Duodenal mucosa (tissue), 2 donors: ENCODE data around the gene GALNT18.

ENCODE experiments used
- H3K27ac ChIP-seq: one replicate; pipeline ENCODE4 v1.7.0; 2013; ENCODE audit warnings: low read depth, low read length
- H3K27me3 ChIP-seq, 2 donors: one replicate each; pipeline ENCODE4 v1.7.0; 2013; ENCODE audit warnings: low read length in 2 of 2, control low read depth in 1 of 2; ENCODE audit not compliant: insufficient read depth in 2 of 2, control insufficient read depth in 1 of 2
- H3K36me3 ChIP-seq, 2 donors: one replicate each; pipeline ENCODE4 v1.7.0; 2013; ENCODE audit warnings: low read length in 2 of 2, control low read depth in 1 of 2; ENCODE audit not compliant: insufficient read depth in 2 of 2, control insufficient read depth in 1 of 2
- H3K4me1 ChIP-seq, 2 donors: one replicate each; pipeline ENCODE4 v1.7.0; 2013; ENCODE audit warnings: low read length in 2 of 2, control low read depth in 1 of 2; ENCODE audit not compliant: insufficient read depth in 2 of 2, control insufficient read depth in 1 of 2
- H3K4me3 ChIP-seq, 2 donors: one replicate each; pipeline ENCODE4 v1.7.0; 2013; ENCODE audit warnings: low read length in 2 of 2, low read depth in 1 of 2
- H3K9ac ChIP-seq, 2 donors: one replicate each; pipeline ENCODE4 v1.7.0; 2013; ENCODE audit warnings: low read length in 2 of 2, low read depth in 1 of 2
- H3K9me3 ChIP-seq, 2 donors: one replicate each; pipeline ENCODE4 v1.7.0; 2013; ENCODE audit warnings: low read length in 2 of 2, control low read depth in 1 of 2; ENCODE audit not compliant: control insufficient read depth in 1 of 2

GALNT18 gene

DNA sequence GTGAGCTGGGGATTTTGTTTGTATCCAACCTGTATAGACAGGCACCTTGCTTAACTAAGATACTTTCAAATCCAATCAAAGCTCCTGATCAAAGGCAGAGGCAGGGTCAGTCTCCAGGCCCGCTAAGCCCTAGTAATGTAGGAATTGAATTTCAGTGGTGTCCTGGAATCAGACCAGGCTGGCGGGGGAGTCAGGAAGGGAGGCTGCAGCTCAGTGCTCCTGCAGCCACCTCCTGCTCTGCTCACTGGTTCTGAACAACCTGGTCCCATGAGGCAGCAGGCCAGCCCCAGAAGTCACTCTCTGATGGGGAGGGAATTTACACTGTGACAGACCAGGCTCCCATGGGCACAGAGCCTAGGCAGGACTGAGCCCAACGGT, 38.5 kb upstream of the GALNT18 start:
- no peak overlapping the region for H3K4me3 ChIP-seq
- no peaks in the 10 kb centered on the region for H3K9me3 ChIP-seq
- no peaks in the 10 kb centered on the region for H3K4me1 ChIP-seq
- H3K9ac ChIP-seq = no peak overlapping the region
- H3K27me3 ChIP-seq = peaks cover 3 to 17% of the 10 kb centered on the region in 2 donors
- no peaks in the 10 kb centered on the region for H3K36me3 ChIP-seq
- no peak overlapping the region for H3K27ac ChIP-seq

- Histone ChIP-seq H3K27me3 (peaks cover 3 to 14% of the 10 kb centered on the region in 2 donors), H3K36me3 (no peaks in the 10 kb centered on the region), H3K27ac (no peak overlapping the region), H3K4me1 (no peaks in the 10 kb centered on the region), H3K9ac (no peak overlapping the region), H3K9me3 (no peaks in the 10 kb centered on the region), H3K4me3 (no peak overlapping the region)
Measured at GRCh38 chr11:11659567-11660362, 38.0 kb upstream of the GALNT18 start.

DNA sequence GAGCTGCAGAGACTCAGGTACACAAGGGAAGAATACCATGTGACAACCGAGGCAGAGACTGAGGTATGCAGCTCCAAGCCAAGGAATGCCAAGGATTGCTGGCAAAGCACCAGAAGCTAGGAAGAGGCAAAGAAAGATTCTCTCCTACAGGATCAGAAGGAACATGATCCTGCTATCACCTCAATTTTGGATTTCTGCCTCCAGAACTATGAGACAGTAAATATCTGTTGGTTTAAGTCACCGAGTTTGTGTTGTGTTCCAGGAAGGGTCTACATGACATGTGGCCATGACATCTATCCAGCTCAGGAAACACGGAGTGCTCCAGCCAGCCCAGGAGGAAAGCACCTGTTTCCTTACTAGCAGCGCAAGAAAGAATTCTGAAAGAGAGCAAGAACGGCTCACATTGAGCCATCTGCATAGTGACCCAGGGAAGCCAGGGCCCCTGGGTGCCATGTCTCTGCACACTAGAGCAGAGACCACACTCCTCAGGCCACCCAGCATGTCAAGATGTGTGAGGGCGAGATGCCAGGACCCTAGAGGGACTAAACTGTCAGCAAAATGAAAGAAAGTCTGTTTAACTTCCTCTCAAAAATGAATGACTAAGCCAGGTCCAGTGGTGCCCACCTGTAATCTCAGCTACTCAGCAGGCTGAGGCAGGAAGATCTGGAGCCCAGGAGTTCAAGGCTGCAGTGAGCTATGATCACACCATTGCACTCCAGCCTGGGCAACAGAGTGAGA, 35.6 kb upstream of the GALNT18 start:
- Histone ChIP-seq H3K27ac (no peak overlapping the region), H3K36me3 (no peaks in the 10 kb centered on the region), H3K4me1 (no peaks in the 10 kb centered on the region), H3K27me3 (peaks cover 0 to 3% of the 10 kb centered on the region in 2 donors), H3K9ac (no peak overlapping the region), H3K4me3 (no peak overlapping the region), H3K9me3 (no peaks in the 10 kb centered on the region)

- Histone ChIP-seq H3K36me3 (no peaks in the 10 kb centered on the region), H3K4me3 (no peak overlapping the region), H3K9me3 (no peaks in the 10 kb centered on the region), H3K27ac (no peak overlapping the region), H3K4me1 (no peaks in the 10 kb centered on the region), H3K9ac (no peak overlapping the region), H3K27me3 (peaks cover 0 to 3% of the 10 kb centered on the region in 2 donors)
Measured at GRCh38 chr11:11641581-11641980, 19.8 kb upstream of the GALNT18 start.

DNA sequence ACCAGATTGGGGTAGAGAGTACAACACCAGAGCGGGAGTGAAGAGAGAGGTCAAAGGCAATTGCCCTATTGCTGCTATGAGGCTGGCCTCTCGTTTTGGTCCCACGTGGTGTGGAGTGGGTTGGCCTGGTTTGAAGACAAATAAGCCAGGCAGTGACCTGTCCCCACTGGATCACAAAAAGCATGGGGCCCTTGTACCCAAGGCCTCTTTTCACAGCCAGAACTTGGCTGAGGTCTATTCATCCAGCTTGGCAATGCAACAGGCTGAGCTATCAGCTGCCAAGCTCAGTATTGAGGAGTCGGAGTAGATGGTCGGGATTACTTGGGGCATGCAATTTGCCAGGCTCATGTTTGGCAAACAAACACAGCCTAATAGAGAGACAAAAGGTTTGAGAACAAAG, 19.2 kb upstream of the GALNT18 start:
- Histone ChIP-seq H3K36me3 (no peaks in the 10 kb centered on the region), H3K27ac (no peak overlapping the region), H3K9me3 (no peaks in the 10 kb centered on the region)

DNA sequence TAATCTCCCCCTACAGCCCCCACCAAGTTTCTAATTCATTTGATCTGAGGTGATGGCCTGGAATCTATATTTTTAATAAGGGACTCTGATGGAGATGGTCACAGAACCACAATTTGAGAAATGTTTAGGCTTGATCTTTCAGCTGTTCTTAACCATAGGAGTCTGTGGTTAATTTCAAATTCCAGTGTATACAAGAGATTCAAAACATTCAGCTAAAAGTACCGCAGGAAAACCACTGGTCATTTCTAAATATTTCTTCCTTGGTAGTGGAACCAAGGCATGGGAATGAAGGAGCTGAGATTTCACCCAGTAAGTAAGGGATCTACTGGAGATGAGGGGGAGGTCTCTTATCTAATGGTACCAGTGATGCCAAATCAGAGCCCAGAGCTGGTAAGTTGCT, 18.3 kb upstream of the GALNT18 start:
- H3K27ac ChIP-seq = no peak overlapping the region
- no peak overlapping the region for H3K4me3 ChIP-seq

More for the DNA sequence above, 19.2 kb upstream of the GALNT18 start:
- no peaks in the 10 kb centered on the region for H3K4me1 ChIP-seq
- H3K4me3 ChIP-seq = no peak overlapping the region
- H3K9ac ChIP-seq = no peak overlapping the region
- H3K27me3 ChIP-seq = peaks cover 0 to 3% of the 10 kb centered on the region in 2 donors

DNA sequence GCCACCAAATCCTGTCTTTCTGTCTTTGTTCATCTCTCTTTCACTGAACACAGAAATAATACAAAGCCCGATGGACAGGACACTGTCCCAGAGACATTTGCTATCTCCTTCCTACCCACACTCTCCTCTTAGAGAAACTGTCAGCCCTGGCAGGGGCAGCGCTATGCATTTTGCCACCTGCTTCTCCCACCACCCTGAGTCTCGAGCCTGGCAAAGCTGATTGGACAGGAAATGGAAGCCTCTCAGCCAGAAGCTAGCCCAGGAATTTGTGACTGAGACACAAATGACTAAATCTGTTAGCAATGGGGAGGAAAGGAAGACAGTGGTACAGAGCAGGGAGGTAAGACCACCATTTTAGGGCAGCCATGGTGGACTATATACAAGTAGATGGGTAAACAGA, 14.9 kb upstream of the GALNT18 start:
- no peaks in the 10 kb centered on the region for H3K4me1 ChIP-seq
- no peak overlapping the region for H3K27ac ChIP-seq
- no peaks in the 10 kb centered on the region for H3K9me3 ChIP-seq
- H3K27me3 ChIP-seq = peaks cover 0 to 2% of the 10 kb centered on the region in 2 donors
- H3K9ac ChIP-seq = no peak overlapping the region
- H3K4me3 ChIP-seq = no peak overlapping the region
- H3K36me3 ChIP-seq = no peaks in the 10 kb centered on the region

More for the DNA sequence above, 18.3 kb upstream of the GALNT18 start:
- Histone ChIP-seq H3K9me3 (no peaks in the 10 kb centered on the region), H3K36me3 (no peaks in the 10 kb centered on the region), H3K9ac (no peak overlapping the region), H3K27me3 (peaks cover 0 to 3% of the 10 kb centered on the region in 2 donors), H3K4me1 (no peaks in the 10 kb centered on the region)

DNA sequence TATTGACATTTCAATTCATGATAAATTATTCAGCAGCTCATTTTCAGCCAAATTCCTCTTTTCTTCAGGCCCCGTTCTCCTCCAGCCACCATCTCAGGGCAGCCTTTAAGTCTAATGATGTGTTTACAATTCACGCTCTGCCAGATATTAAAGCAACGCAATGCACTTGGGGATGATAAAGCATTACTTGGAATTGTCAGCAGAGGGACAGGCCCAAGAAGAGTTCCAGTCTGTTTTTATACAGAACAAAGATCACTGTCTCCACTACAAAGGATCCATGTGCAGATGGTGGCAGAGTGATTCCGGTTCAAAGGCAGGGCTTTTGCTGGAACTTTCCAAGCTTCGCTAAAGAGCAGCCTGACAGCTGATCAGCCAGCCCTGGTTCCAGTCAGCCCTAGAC, 13.6 kb upstream of the GALNT18 start:
- no peak overlapping the region for H3K4me3 ChIP-seq
- peaks cover 0 to 2% of the 10 kb centered on the region in 2 donors for H3K27me3 ChIP-seq
- no peak overlapping the region for H3K9ac ChIP-seq
- H3K4me1 ChIP-seq = no peaks in the 10 kb centered on the region
- H3K27ac ChIP-seq = no peak overlapping the region
- no peaks in the 10 kb centered on the region for H3K9me3 ChIP-seq
- H3K36me3 ChIP-seq = no peaks in the 10 kb centered on the region

DNA sequence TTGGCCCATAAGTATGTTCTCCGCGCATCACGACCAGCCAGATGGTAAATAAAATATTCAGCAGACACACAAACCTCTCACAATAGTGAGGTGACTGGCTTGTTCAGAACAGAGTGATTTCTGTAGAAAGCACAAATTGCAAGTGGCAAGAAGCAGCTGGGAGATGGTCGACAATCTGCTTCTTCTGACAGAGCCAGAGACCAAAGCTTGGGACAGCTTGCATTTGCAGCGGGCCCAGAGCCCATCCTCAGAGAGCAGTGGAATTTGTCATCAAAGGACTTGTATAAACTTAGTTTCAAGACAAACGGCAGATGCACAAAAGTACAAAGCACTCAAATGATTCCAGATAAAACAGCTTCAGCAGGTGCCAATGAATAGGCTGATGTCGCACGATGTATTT, 7.6 kb upstream of the GALNT18 start:
- Histone ChIP-seq H3K9me3 (no peaks in the 10 kb centered on the region), H3K9ac (no peak overlapping the region), H3K4me1 (no peaks in the 10 kb centered on the region), H3K27ac (no peak overlapping the region), H3K27me3 (peaks cover 8 to 10% of the 10 kb centered on the region in 2 donors), H3K4me3 (no peak overlapping the region), H3K36me3 (no peaks in the 10 kb centered on the region)

GRCh38 chr11:11628651-11629050, 6.8 kb upstream of the GALNT18 start:
- H3K4me1 ChIP-seq = no peaks in the 10 kb centered on the region
- H3K27me3 ChIP-seq = peaks cover 8 to 10% of the 10 kb centered on the region in 2 donors
- no peak overlapping the region for H3K4me3 ChIP-seq
- no peak overlapping the region for H3K9ac ChIP-seq
- no peaks in the 10 kb centered on the region for H3K9me3 ChIP-seq
- H3K27ac ChIP-seq = no peak overlapping the region
- no peaks in the 10 kb centered on the region for H3K36me3 ChIP-seq
